HCT116 (cell line): Measurements from ENCODE around the gene ZNF358.

Experiments
- CEBPB ChIP-seq: IDR thresholded peaks from 2 replicates; pipeline ENCODE4 v1.6.1; 2012; ENCODE audit warnings: low read depth
- CTCF ChIP-seq, 3 experiments: fragments of 200-600 bp in 1 of 3; sonication (generic) in 1 of 3; IDR thresholded peaks in 2 of 3; conservative IDR thresholded peaks in 1 of 3; 2 replicates each; pipeline ENCODE4 v1.5.1; 2012 to 2017; ENCODE audit warnings: low read depth in 2 of 3, low read length in 2 of 3, antibody characterized with exemption in 1 of 3, borderline replicate concordance in 1 of 3, control low read depth in 1 of 3, mild to moderate bottlenecking in 1 of 3, mixed read lengths in 1 of 3, mixed run types in 1 of 3, moderate library complexity in 1 of 3; ENCODE audit not compliant: insufficient read depth in 1 of 3
- POLR2AphosphoS5 ChIP-seq: IDR thresholded peaks from 2 replicates; pipeline ENCODE4 v1.6.1; 2011; ENCODE audit warnings: mild to moderate bottlenecking, low read depth, low read length, moderate library complexity
- ZNF274 ChIP-seq: fragments of 200-500 bp; sonication (Bioruptor generic); IDR thresholded peaks from 2 replicates; pipeline ENCODE4 v1.6.1; 2014; ENCODE audit warnings: mild to moderate bottlenecking, low read depth, low read length, inconsistent platforms

- TF ChIP-seq CEBPB (no peak), POLR2AphosphoS5 (no peak), ZNF274 (no peak), CTCF (IDR thresholded peaks at IDR 0.05 in 2 of 3, conservative IDR thresholded peaks at IDR 0.05 in 1 of 3; ENCODE audit: borderline replicate concordance in 1 of 3, insufficient read depth in 1 of 3, low read depth in 2 of 3, low read length in 2 of 3) (no peak)
Observed at GRCh38 chr19:7560255-7560654, 44.4 kb downstream of the ZNF358 start.
